PFSK-1 (cell line): Measurements from ENCODE around the gene TEX19.

Source experiments
- POLR2AphosphoS5 ChIP-seq: IDR thresholded peaks from 2 replicates; pipeline ENCODE4 v1.6.1; 2012; ENCODE audit warnings: low read depth, mild to moderate bottlenecking, control low read depth, low read length, moderate library complexity
- REST ChIP-seq, 2 experiments: IDR thresholded peaks; 2 replicates each; pipeline versions ENCODE4 v1.6.1 to v1.8.0; 2011 to 2012; ENCODE audit warnings: low read depth in 2 of 2, low read length in 2 of 2, control low read depth in 1 of 2, inconsistent platforms in 1 of 2, mild to moderate bottlenecking in 1 of 2, moderate library complexity in 1 of 2; ENCODE audit not compliant: insufficient read depth in 1 of 2
- SIN3A ChIP-seq: IDR thresholded peaks from 2 replicates; pipeline ENCODE4 v1.6.1; 2012; ENCODE audit warnings: mild to moderate bottlenecking, low read length, moderate library complexity, borderline replicate concordance; ENCODE audit not compliant: insufficient read depth
- TAF1 ChIP-seq: IDR thresholded peaks from 2 replicates; pipeline ENCODE4 v1.6.1; 2012; ENCODE audit warnings: low read length, control low read depth, borderline replicate concordance; ENCODE audit not compliant: insufficient read depth

- TF ChIP-seq REST (IDR thresholded peaks at IDR 0.05; ENCODE audit: insufficient read depth in 1 of 2, low read depth in 2 of 2, low read length in 2 of 2) = no peak
- no peak for TF ChIP-seq POLR2AphosphoS5
- no peak for TF ChIP-seq SIN3A
- TF ChIP-seq TAF1 = no peak
Observed at GRCh38 chr17:82334204-82334621, 24.8 kb upstream of the TEX19 start.
